OCI-LY7 (cell line): ENCODE results near the gene PCDHA4. TPM values are rescaled to one million over a fixed set of nuclear protein-coding genes. Genes with fewer than 3 reads are reported as not detected.
"Not testable (repeated sequence)": the region's sequence is repeated elsewhere in the genome, so short reads cannot be mapped to it uniquely, and the experiment has no call there.

ENCODE experiments used
- BruUV-seq: library from RNA; stranded (reverse); fragments of 400-500 nt; replicated peaks from 2 replicates; lab custom pipeline; 2021; lab: Mats Ljungman, UMichigan
- CTCF ChIA-PET: fragments of 300-600 bp; sonication (Branson Sonifier 250); formaldehyde crosslinking; loops from one replicate; lab custom pipeline; 2022; ENCODE audit warnings: antibody characterized with exemption; ENCODE audit not compliant: unreplicated experiment; lab: Charles Lee
- POLR2A ChIA-PET: fragments of 300-600 bp; sonication (Branson Sonifier 250); formaldehyde crosslinking; loops from one replicate; lab custom pipeline; 2022; ENCODE audit warnings: antibody characterized with exemption; lab: Charles Lee
- DNase-seq: peaks from one replicate; pipeline ENCODE4 v3.0.0-alpha.2; 2015; ENCODE audit warnings: low spot score
- H2AFZ ChIP-seq: fragments of 200-600 bp; sonication (generic), shearing (Covaris generic); 2 replicates; pipeline ENCODE4 v1.6.1; 2014; ENCODE audit warnings: mild to moderate bottlenecking, antibody characterized with exemption, low read length, moderate library complexity
- H3K27ac ChIP-seq: fragments of 200-600 bp; sonication (generic); 2 replicates; pipeline ENCODE4 v1.5.1; 2014; ENCODE audit warnings: mixed run types, low read depth, mild to moderate bottlenecking, moderate library complexity, low read length, inconsistent platforms; ENCODE audit not compliant: poor library complexity, severe bottlenecking
- H3K36me3 ChIP-seq: fragments of 200-600 bp; sonication (generic); 2 replicates; pipeline ENCODE4 v1.6.1; 2014; ENCODE audit warnings: mild to moderate bottlenecking, antibody characterized with exemption, low read length, moderate library complexity, mixed read lengths; ENCODE audit not compliant: insufficient read depth
- H3K4me1 ChIP-seq: fragments of 200-600 bp; sonication (generic); 2 replicates; pipeline ENCODE4 v1.5.1; 2014; ENCODE audit warnings: mild to moderate bottlenecking, low read length; ENCODE audit not compliant: insufficient read depth, poor library complexity, severe bottlenecking
- H3K4me2 ChIP-seq: fragments of 200-600 bp; sonication (generic); 2 replicates; pipeline ENCODE4 v1.6.1; 2014; ENCODE audit warnings: mild to moderate bottlenecking, low read length
- H3K4me3 ChIP-seq: fragments of 200-600 bp; sonication (generic); 2 replicates; pipeline ENCODE4 v1.5.1; 2014; ENCODE audit warnings: mild to moderate bottlenecking, low read depth, low read length; ENCODE audit not compliant: poor library complexity, severe bottlenecking
- H3K79me2 ChIP-seq: fragments of 200-600 bp; sonication (generic); 2 replicates; pipeline ENCODE4 v1.6.1; 2016; ENCODE audit warnings: low read depth, mild to moderate bottlenecking, low read length, moderate library complexity, mixed read lengths; ENCODE audit not compliant: insufficient read depth
- H3K9me2 ChIP-seq: fragments of 200-600 bp; sonication (generic); 2 replicates; pipeline ENCODE4 v1.6.1; 2016; ENCODE audit warnings: mild to moderate bottlenecking, low read length, mixed read lengths; ENCODE audit not compliant: insufficient read depth
- H3K9me3 ChIP-seq: fragments of 200-600 bp; sonication (generic); 2 replicates; pipeline ENCODE4 v1.6.1; 2014; ENCODE audit warnings: mild to moderate bottlenecking, mixed run types, low read length, mixed read lengths
- H4K20me1 ChIP-seq: fragments of 200-600 bp; sonication (generic); 2 replicates; pipeline ENCODE4 v1.6.1; 2014; ENCODE audit warnings: mild to moderate bottlenecking, antibody characterized with exemption, low read length, moderate library complexity, mixed read lengths; ENCODE audit not compliant: insufficient read depth
- EZH2phosphoT487 ChIP-seq: fragments of 200-600 bp; sonication (generic); IDR thresholded peaks from 2 replicates; pipeline ENCODE4 v1.6.1; 2018; ENCODE audit warnings: low read depth, borderline replicate concordance, mild to moderate bottlenecking, mixed run types, antibody characterized with exemption, low read length, moderate library complexity, mixed read lengths
- intact Hi-C: fragments of 100-400 bp; cut with micrococcal nuclease; formaldehyde crosslinking; loops from one replicate; pipeline ENCODE4 v1.10.0; 2022; ENCODE audit not compliant: unreplicated experiment
- total RNA-seq, 2 experiments: library from RNA; depleted of rRNA in 1 of 2; stranded (reverse); fragments of >200 nt in 1 of 2; shearing (Covaris generic) in 1 of 2; gene quantifications; 2 replicates each; pipeline ENCODE4 v1.2.3, GENCODE V29; 2014 to 2022
- TF ChIP-seq, protein P1 (sequence below): fragments of 200-600 bp; sonication (generic); conservative IDR thresholded peaks from 2 replicates; pipeline ENCODE4 v1.5.1; 2014; ENCODE audit warnings: mild to moderate bottlenecking, antibody characterized with exemption, low read length, moderate library complexity, mixed read lengths

The PCDHA4 gene
- total RNA-seq, 2 experiments from 2014 or later = not detected

GRCh38 chr5:140848139-140849102 is 41.6 kb downstream of the PCDHA4 start, which contains the start of gene PCDHA9:
TSS of gene PCDHA9 (plus strand) at chr5:140848382. CDS start at chr5:140848496, 114 bp downstream.
- H4K20me1 ChIP-seq, H3K79me2 ChIP-seq, H3K4me2 ChIP-seq, H3K9me3 ChIP-seq, BruUV-seq, intact Hi-C loops, DNase-seq, CTCF ChIA-PET, H2AFZ ChIP-seq, H3K9me2 ChIP-seq, H3K4me1 ChIP-seq, H3K27ac ChIP-seq, H3K4me3 ChIP-seq, POLR2A ChIA-PET, H3K36me3 ChIP-seq: not testable (repeated sequence)
- TF ChIP-seq, protein P1, sequence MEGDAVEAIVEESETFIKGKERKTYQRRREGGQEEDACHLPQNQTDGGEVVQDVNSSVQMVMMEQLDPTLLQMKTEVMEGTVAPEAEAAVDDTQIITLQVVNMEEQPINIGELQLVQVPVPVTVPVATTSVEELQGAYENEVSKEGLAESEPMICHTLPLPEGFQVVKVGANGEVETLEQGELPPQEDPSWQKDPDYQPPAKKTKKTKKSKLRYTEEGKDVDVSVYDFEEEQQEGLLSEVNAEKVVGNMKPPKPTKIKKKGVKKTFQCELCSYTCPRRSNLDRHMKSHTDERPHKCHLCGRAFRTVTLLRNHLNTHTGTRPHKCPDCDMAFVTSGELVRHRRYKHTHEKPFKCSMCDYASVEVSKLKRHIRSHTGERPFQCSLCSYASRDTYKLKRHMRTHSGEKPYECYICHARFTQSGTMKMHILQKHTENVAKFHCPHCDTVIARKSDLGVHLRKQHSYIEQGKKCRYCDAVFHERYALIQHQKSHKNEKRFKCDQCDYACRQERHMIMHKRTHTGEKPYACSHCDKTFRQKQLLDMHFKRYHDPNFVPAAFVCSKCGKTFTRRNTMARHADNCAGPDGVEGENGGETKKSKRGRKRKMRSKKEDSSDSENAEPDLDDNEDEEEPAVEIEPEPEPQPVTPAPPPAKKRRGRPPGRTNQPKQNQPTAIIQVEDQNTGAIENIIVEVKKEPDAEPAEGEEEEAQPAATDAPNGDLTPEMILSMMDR = peak; percentile 45; the same call in 1 of the 2 replicates

- H3K79me2 ChIP-seq, H2AFZ ChIP-seq, H3K36me3 ChIP-seq, H3K4me3 ChIP-seq, intact Hi-C loops, H3K4me1 ChIP-seq, BruUV-seq, DNase-seq, H4K20me1 ChIP-seq, H3K4me2 ChIP-seq, H3K9me3 ChIP-seq, CTCF ChIA-PET, POLR2A ChIA-PET, H3K9me2 ChIP-seq, H3K27ac ChIP-seq: not testable (repeated sequence)
These were observed 43.2 kb downstream of the PCDHA4 start for GRCh38 chr5:140849831-140850634.

GRCh38 chr5:140855772-140856674 is 49.2 kb downstream of the PCDHA4 start, which contains the start of gene PCDHA10:
TSS of gene PCDHA10 (plus strand) at chr5:140855897. CDS start at chr5:140856049, 152 bp downstream.
- no peak within 1 kb of the TSS for H3K4me2 ChIP-seq
- BruUV-seq = no TSS peak
- DNase-seq = peak; percentile 18
- no peaks in the 10 kb centered on the region for H3K4me1 ChIP-seq
- CTCF ChIA-PET = no interaction called here
- no peaks in the 10 kb centered on the region for H4K20me1 ChIP-seq
- H3K36me3 ChIP-seq = no peaks in the 10 kb centered on the region
- H2AFZ ChIP-seq = no peak within 1 kb of the TSS
- no peak within 1 kb of the TSS for H3K27ac ChIP-seq
- no peaks in the 10 kb centered on the region for H3K9me3 ChIP-seq
- intact Hi-C loops = no loop called here
- H3K9me2 ChIP-seq = no peaks in the 10 kb centered on the region
- POLR2A ChIA-PET = no interaction called here
- no peaks in the 10 kb centered on the region for H3K79me2 ChIP-seq
- TF ChIP-seq, protein P1 = peak; percentile 68
- no peak for TF ChIP-seq EZH2phosphoT487
- no peak within 1 kb of the TSS for H3K4me3 ChIP-seq
